Liver (tissue), 9 donors: ENCODE data around the gene POLR2B. TPM values are rescaled to one million over a fixed set of nuclear protein-coding genes. Genes with fewer than 3 reads are reported as not detected.

Source experiments
- DNase-seq: peaks from one replicate; pipeline ENCODE4 v3.0.0-alpha.2; 2017; ENCODE audit warnings: low spot score
- H3K27ac ChIP-seq, 2 donors: one replicate each; pipeline ENCODE4 v1.7.0; 2013; ENCODE audit warnings: inconsistent platforms in 2 of 2, low read length in 2 of 2, control low read depth in 1 of 2, low read depth in 1 of 2, mild to moderate bottlenecking in 1 of 2
- H3K27me3 ChIP-seq, 4 donors: one replicate each; pipeline versions ENCODE4 v1.6.1 to v1.7.0; 2013; ENCODE audit warnings: low read length in 3 of 4, inconsistent platforms in 1 of 4, mild to moderate bottlenecking in 1 of 4, moderate library complexity in 1 of 4; ENCODE audit not compliant: control insufficient read depth in 4 of 4, insufficient read depth in 4 of 4
- H3K36me3 ChIP-seq, 4 donors: one replicate each; pipeline versions ENCODE4 v1.6.1 to v1.7.0; 2013; ENCODE audit warnings: low read length in 3 of 4, mild to moderate bottlenecking in 3 of 4, low read depth in 1 of 4, moderate library complexity in 1 of 4; ENCODE audit not compliant: control insufficient read depth in 4 of 4, insufficient read depth in 3 of 4
- H3K4me1 ChIP-seq, 4 donors: one replicate each; pipeline versions ENCODE4 v1.6.1 to v1.7.0; 2013; ENCODE audit warnings: low read length in 3 of 4, mild to moderate bottlenecking in 3 of 4, moderate library complexity in 1 of 4; ENCODE audit not compliant: control insufficient read depth in 4 of 4, insufficient read depth in 4 of 4
- H3K4me3 ChIP-seq, 3 donors: one replicate each; pipeline versions ENCODE4 v1.6.1 to v1.7.0; 2013; ENCODE audit warnings: low read length in 3 of 3, control low read depth in 1 of 3, low read depth in 1 of 3, mild to moderate bottlenecking in 1 of 3
- H3K9ac ChIP-seq, 2 donors: one replicate each; pipeline ENCODE4 v1.7.0; 2013; ENCODE audit warnings: low read length in 2 of 2, mild to moderate bottlenecking in 2 of 2, moderate library complexity in 2 of 2, control low read depth in 1 of 2, low read depth in 1 of 2
- H3K9me3 ChIP-seq, 4 donors: one replicate each; pipeline versions ENCODE4 v1.6.1 to v1.7.0; 2013; ENCODE audit warnings: low read length in 3 of 4; ENCODE audit not compliant: control insufficient read depth in 4 of 4
- FOXA1 ChIP-seq: IDR thresholded peaks from 2 replicates; pipeline ENCODE4 v1.6.1; 2016; ENCODE audit warnings: antibody characterized with exemption
- FOXA2 ChIP-seq: IDR thresholded peaks from 2 replicates; pipeline ENCODE4 v1.6.1; 2016; ENCODE audit warnings: antibody characterized with exemption
- GABPA ChIP-seq, 2 donors: IDR thresholded peaks in 1 of 2; conservative IDR thresholded peaks in 1 of 2; 2 replicates each; pipeline ENCODE4 v1.6.1; 2016; ENCODE audit warnings: antibody characterized with exemption in 2 of 2, mild to moderate bottlenecking in 1 of 2, moderate library complexity in 1 of 2
- HNF4A ChIP-seq, 2 donors: conservative IDR thresholded peaks; 2 replicates each; pipeline ENCODE4 v1.6.1; 2016; ENCODE audit warnings: antibody characterized with exemption in 2 of 2, mild to moderate bottlenecking in 2 of 2
- HNF4G ChIP-seq: IDR thresholded peaks from 2 replicates; pipeline ENCODE4 v1.6.1; 2016; ENCODE audit warnings: antibody characterized with exemption
- JUND ChIP-seq, 2 donors: IDR thresholded peaks; 2 replicates each; pipeline ENCODE4 v1.6.1; 2016; ENCODE audit warnings: antibody characterized with exemption in 2 of 2
- MAX ChIP-seq: IDR thresholded peaks from 2 replicates; pipeline ENCODE4 v1.6.1; 2016; ENCODE audit warnings: antibody characterized with exemption
- NR2F2 ChIP-seq: IDR thresholded peaks from 2 replicates; pipeline ENCODE4 v1.6.1; 2016; ENCODE audit warnings: antibody characterized with exemption
- RAD21 ChIP-seq, 2 donors: IDR thresholded peaks; 2 replicates each; pipeline ENCODE4 v1.6.1; 2016; ENCODE audit warnings: antibody characterized with exemption in 2 of 2, mild to moderate bottlenecking in 2 of 2
- RXRA ChIP-seq, 2 donors: IDR thresholded peaks; 2 replicates each; pipeline ENCODE4 v1.6.1; 2017 to 2018; ENCODE audit warnings: antibody characterized with exemption in 2 of 2, mild to moderate bottlenecking in 1 of 2
- TAF1 ChIP-seq: conservative IDR thresholded peaks from 2 replicates; pipeline ENCODE4 v1.6.1; 2016; ENCODE audit warnings: antibody characterized with exemption, mild to moderate bottlenecking
- WGBS: extraction: QIAGEN DNeasy Blood & Tissue Kit; methylation state at CpG from one replicate; pipeline ENCODE4 v1.1.7; 2013; 5-methylcytosine and 5-hydroxymethylcytosine counted together
- polyA plus RNA-seq, 2 donors: library from polyadenylated mRNA; stranded (reverse) in 1 of 2; unstranded in 1 of 2; fragments of 200-250 nt in 1 of 2; fragments of >200 nt in 1 of 2; fragmentation: Nextera tagmentation in 1 of 2; extraction: Ambion mirVana in 1 of 2; gene quantifications; one replicate each; pipeline versions ENCODE4 v1.2.1 to v1.2.3, GENCODE V29; 2013 to 2015
- total RNA-seq, 2 donors: library from RNA; depleted of rRNA; stranded (reverse); fragments of >200 nt; gene quantifications; one replicate each; pipeline ENCODE4 v1.2.3, GENCODE V29; 2014
- TF ChIP-seq, protein P1 (sequence below): fragments of 150-350 bp; IDR thresholded peaks from 2 replicates; pipeline ENCODE4 v1.5.1; 2017; ENCODE audit warnings: improper control_type of control experiment, low read depth, low read length; ENCODE audit not compliant: missing input control
- TF ChIP-seq, protein P2 (sequence below): IDR thresholded peaks from 2 replicates; pipeline ENCODE4 v1.6.1; 2016; ENCODE audit warnings: antibody characterized with exemption
- TF ChIP-seq, protein P3 (sequence below): IDR thresholded peaks from 2 replicates; pipeline ENCODE4 v1.6.1; 2016; ENCODE audit warnings: antibody characterized with exemption
- donor health status: healthy.
- donor health status: healthy.
- donor health status: healthy.
- donor health status: healthy.
- donor health status: healthy.

Gene POLR2B
- total and polyA plus RNA-seq, 4 donors = 16.6 to 64.4 (median 40.0) TPM

DNA sequence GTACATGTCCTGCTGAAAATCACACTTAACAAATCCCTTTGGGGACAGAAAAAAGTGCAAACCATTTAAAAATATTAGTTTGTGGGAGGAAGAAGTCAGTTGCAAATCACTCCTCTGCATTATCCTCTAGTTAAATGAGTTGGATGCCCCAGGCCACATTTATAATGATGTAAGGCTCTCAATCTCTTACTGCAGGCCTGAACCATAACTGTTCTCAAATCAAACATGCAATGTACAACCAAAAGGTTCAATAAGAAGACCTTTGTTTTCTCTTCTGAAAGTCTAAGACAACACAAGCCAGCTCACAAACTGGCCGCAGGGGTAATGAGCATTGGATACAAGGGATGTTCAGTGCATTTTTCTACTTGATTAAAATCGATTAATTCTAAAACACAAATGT lies 91.8 kb downstream of the POLR2B start:
- Histone ChIP-seq H3K36me3 (no peaks in the 10 kb centered on the region), H3K27ac (no peak overlapping the region), H3K27me3 (no peaks in the 10 kb centered on the region), H3K4me3 (no peak overlapping the region), H3K9me3 (no peaks in the 10 kb centered on the region), H3K4me1 (no peaks in the 10 kb centered on the region), H3K9ac (no peak overlapping the region)
- no peak for DNase-seq
- TF ChIP-seq, protein P1, sequence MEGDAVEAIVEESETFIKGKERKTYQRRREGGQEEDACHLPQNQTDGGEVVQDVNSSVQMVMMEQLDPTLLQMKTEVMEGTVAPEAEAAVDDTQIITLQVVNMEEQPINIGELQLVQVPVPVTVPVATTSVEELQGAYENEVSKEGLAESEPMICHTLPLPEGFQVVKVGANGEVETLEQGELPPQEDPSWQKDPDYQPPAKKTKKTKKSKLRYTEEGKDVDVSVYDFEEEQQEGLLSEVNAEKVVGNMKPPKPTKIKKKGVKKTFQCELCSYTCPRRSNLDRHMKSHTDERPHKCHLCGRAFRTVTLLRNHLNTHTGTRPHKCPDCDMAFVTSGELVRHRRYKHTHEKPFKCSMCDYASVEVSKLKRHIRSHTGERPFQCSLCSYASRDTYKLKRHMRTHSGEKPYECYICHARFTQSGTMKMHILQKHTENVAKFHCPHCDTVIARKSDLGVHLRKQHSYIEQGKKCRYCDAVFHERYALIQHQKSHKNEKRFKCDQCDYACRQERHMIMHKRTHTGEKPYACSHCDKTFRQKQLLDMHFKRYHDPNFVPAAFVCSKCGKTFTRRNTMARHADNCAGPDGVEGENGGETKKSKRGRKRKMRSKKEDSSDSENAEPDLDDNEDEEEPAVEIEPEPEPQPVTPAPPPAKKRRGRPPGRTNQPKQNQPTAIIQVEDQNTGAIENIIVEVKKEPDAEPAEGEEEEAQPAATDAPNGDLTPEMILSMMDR = no peak
- TF ChIP-seq FOXA2 (no peak), GABPA (IDR thresholded peaks at IDR 0.05 in 1 of 2, conservative IDR thresholded peaks at IDR 0.05 in 1 of 2) (no peak)
- 79% methylated on average over 2 of the region's 2 CpGs for WGBS

DNA sequence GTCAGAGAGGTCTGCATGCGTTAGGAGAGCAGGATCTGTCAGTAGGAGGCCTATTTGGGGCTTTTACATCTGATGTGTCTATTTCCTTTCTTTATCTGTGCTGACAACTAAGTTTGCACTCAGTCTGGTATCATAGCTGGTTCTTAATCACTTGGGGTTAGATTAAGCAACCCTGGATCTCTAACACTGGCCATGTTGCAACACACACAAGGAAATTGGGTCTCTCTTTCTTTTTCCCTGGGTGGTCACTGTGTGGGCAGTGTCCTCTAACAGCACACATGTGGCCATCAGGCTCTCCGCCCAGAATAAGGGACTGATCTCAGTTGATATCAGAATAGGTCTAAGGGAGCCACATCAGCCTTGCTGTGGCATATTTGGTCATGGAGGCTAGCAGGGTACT lies 92.6 kb downstream of the POLR2B start:
- TF ChIP-seq, protein P2, sequence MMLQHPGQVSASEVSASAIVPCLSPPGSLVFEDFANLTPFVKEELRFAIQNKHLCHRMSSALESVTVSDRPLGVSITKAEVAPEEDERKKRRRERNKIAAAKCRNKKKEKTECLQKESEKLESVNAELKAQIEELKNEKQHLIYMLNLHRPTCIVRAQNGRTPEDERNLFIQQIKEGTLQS = no peak
- TF ChIP-seq HNF4A (conservative IDR thresholded peaks at IDR 0.05) (no peak), GABPA (IDR thresholded peaks at IDR 0.05 in 1 of 2, conservative IDR thresholded peaks at IDR 0.05 in 1 of 2) (no peak)
- TF ChIP-seq, protein P1 = no peak
- Histone ChIP-seq H3K4me1 (no peaks in the 10 kb centered on the region), H3K27me3 (no peaks in the 10 kb centered on the region), H3K27ac (no peak overlapping the region), H3K9ac (no peak overlapping the region), H3K4me3 (no peak overlapping the region), H3K36me3 (no peaks in the 10 kb centered on the region), H3K9me3 (no peaks in the 10 kb centered on the region)
- WGBS = 68% methylated on average over 2 of the region's 2 CpGs
- DNase-seq = no peak

DNA sequence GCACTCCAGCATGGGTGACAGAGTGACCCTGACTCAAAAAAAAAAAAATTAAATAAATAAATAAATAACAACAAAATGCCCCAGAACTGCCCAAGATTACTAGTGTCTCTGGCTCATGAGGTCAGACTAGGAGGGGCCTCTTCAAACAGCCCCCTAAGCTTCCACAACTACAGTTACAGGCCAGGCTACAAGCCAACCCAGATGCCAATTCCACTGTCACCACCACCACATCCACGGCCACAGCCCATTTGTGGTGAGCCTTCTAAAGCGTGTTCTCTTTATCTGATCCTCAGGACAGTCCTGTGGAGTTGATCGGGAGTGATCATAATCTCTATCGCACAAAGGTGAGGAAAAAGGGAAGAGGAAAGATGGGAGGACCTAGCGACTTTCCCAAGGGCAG lies 94.9 kb downstream of the POLR2B start:
- DNase-seq = no peak
- Histone ChIP-seq H3K27me3 (no peaks in the 10 kb centered on the region), H3K9ac (no peak overlapping the region), H3K9me3 (no peaks in the 10 kb centered on the region), H3K4me1 (no peaks in the 10 kb centered on the region), H3K36me3 (no peaks in the 10 kb centered on the region), H3K4me3 (no peak overlapping the region), H3K27ac (no peak overlapping the region)
- WGBS = 89% methylated on average over 5 of the region's 5 CpGs
- no peak for TF ChIP-seq JUND (IDR thresholded peaks at IDR 0.05)
- no peak for TF ChIP-seq GABPA (IDR thresholded peaks at IDR 0.05 in 1 of 2, conservative IDR thresholded peaks at IDR 0.05 in 1 of 2)
- TF ChIP-seq NR2F2 = no peak
- no peak for TF ChIP-seq FOXA1
- TF ChIP-seq FOXA2 = no peak
- no peak for TF ChIP-seq MAX
- TF ChIP-seq HNF4A (conservative IDR thresholded peaks at IDR 0.05) = no peak
- no peak for TF ChIP-seq TAF1
- no peak for TF ChIP-seq HNF4G
- TF ChIP-seq RAD21 (IDR thresholded peaks at IDR 0.05) = no peak
- TF ChIP-seq, protein P1 = no peak
- TF ChIP-seq, protein P3, sequence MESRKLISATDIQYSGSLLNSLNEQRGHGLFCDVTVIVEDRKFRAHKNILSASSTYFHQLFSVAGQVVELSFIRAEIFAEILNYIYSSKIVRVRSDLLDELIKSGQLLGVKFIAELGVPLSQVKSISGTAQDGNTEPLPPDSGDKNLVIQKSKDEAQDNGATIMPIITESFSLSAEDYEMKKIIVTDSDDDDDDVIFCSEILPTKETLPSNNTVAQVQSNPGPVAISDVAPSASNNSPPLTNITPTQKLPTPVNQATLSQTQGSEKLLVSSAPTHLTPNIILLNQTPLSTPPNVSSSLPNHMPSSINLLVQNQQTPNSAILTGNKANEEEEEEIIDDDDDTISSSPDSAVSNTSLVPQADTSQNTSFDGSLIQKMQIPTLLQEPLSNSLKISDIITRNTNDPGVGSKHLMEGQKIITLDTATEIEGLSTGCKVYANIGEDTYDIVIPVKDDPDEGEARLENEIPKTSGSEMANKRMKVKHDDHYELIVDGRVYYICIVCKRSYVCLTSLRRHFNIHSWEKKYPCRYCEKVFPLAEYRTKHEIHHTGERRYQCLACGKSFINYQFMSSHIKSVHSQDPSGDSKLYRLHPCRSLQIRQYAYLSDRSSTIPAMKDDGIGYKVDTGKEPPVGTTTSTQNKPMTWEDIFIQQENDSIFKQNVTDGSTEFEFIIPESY = no peak
- TF ChIP-seq RXRA (IDR thresholded peaks at IDR 0.05) = no peak
